ENCODE data around the gene GTF3C2. TPM values are rescaled to one million over a fixed set of nuclear protein-coding genes. Genes with fewer than 3 reads are reported as not detected.

The GTF3C2 gene
- total and polyA plus RNA-seq, 2 of the 13 experiments (the other 11 are each of a cell fraction or from before 2014, with no cell fraction given): 77.5 to 130 TPM

DNA sequence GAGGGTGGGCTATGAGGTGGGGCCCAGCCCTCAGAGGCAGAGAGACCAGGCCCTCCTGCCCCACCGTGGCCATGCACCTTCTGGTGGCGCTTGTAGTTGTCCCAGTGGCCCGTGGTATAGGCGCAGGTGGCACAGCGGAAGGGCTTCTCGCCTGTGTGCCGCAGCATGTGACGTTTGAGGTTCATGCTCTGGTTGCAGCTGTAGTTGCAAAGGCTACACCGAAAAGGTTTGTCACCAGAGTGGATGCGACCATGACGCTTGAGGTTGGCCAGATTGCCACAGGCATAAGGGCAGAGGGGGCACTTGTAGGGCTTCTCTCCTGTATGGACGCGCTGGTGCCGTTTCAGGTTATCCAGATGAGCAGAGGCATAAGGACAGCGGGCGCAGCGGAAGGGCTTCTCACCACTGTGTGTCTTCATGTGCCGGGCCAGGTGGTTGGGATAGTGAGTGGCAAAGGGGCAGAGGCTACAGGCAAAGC is 21.1 kb upstream of the GTF3C2 start (continued):
- TF ChIP-seq, protein P1, sequence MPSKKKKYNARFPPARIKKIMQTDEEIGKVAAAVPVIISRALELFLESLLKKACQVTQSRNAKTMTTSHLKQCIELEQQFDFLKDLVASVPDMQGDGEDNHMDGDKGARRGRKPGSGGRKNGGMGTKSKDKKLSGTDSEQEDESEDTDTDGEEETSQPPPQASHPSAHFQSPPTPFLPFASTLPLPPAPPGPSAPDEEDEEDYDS (CRISPR knock-in tag; IDR thresholded peaks at IDR 0.05): no peak
- TF ChIP-seq RNF2 (conservative IDR thresholded peaks at IDR 0.05; ENCODE audit: low read depth): no peak
- no peak for TF ChIP-seq IKZF4 (CRISPR knock-in tag; IDR thresholded peaks at IDR 0.05; ENCODE audit: borderline replicate concordance, low read depth, not compliant biosample characterization)
- TF ChIP-seq, protein P2, sequence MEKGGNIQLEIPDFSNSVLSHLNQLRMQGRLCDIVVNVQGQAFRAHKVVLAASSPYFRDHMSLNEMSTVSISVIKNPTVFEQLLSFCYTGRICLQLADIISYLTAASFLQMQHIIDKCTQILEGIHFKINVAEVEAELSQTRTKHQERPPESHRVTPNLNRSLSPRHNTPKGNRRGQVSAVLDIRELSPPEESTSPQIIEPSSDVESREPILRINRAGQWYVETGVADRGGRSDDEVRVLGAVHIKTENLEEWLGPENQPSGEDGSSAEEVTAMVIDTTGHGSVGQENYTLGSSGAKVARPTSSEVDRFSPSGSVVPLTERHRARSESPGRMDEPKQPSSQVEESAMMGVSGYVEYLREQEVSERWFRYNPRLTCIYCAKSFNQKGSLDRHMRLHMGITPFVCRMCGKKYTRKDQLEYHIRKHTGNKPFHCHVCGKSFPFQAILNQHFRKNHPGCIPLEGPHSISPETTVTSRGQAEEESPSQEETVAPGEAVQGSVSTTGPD (CRISPR knock-in tag; IDR thresholded peaks at IDR 0.05): no peak
- TF ChIP-seq ATF7-NPFF (CRISPR knock-in tag; IDR thresholded peaks at IDR 0.05; ENCODE audit: low read depth): no peak
- 0 out of 2 replicates have a peak, but pooled peaks have one; percentile 5 for TF ChIP-seq PHF8 (CRISPR knock-in tag; IDR thresholded peaks at IDR 0.05)
- TF ChIP-seq KDM6A (CRISPR knock-in tag; IDR thresholded peaks at IDR 0.05; ENCODE audit: low read depth): no peak
- TF ChIP-seq GFI1 (CRISPR knock-in tag; IDR thresholded peaks at IDR 0.05; ENCODE audit: borderline replicate concordance): no peak
- TF ChIP-seq, protein P3, sequence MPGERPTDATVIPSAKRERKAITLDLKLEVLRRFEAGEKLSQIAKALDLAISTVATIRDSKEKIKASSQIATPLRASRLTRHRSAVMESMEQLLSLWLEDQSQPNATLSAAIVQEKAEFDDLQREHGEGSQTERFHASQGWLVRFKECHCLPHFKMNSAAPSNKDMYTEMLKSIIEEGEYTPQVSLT (CRISPR knock-in tag; IDR thresholded peaks at IDR 0.05; ENCODE audit: borderline replicate concordance, low read depth): no peak
- no peak for TF ChIP-seq ZMYM2 (CRISPR knock-in tag; IDR thresholded peaks at IDR 0.05)
- no peak for TF ChIP-seq ZNF670 (CRISPR knock-in tag; IDR thresholded peaks at IDR 0.05; ENCODE audit: borderline replicate concordance)
- TF ChIP-seq STAT5B (CRISPR knock-in tag; IDR thresholded peaks at IDR 0.05): no peak
- TF ChIP-seq HOXD1 (CRISPR knock-in tag; IDR thresholded peaks at IDR 0.05): no peak
- TF ChIP-seq RELA (CRISPR knock-in tag; IDR thresholded peaks at IDR 0.05): no peak
- 0 out of 2 replicates have a peak, but pooled peaks have one; percentile 19 for TF ChIP-seq ZSCAN29 (CRISPR knock-in tag; conservative IDR thresholded peaks at IDR 0.05)
- 0 out of 2 replicates have a peak, but pooled peaks have one; percentile 42 for TF ChIP-seq ZNF343 (CRISPR knock-in tag; IDR thresholded peaks at IDR 0.05)
- no peak for TF ChIP-seq ZFP36 (IDR thresholded peaks at IDR 0.05; ENCODE audit: borderline replicate concordance, low read depth, low read length, partially characterized antibody)
- no peak for TF ChIP-seq ZNF567 (CRISPR knock-in tag; IDR thresholded peaks at IDR 0.05; ENCODE audit: borderline replicate concordance)
- no peak for TF ChIP-seq ZBTB8A (CRISPR knock-in tag; IDR thresholded peaks at IDR 0.05; ENCODE audit: borderline replicate concordance, low read depth)
- TF ChIP-seq, protein P4, sequence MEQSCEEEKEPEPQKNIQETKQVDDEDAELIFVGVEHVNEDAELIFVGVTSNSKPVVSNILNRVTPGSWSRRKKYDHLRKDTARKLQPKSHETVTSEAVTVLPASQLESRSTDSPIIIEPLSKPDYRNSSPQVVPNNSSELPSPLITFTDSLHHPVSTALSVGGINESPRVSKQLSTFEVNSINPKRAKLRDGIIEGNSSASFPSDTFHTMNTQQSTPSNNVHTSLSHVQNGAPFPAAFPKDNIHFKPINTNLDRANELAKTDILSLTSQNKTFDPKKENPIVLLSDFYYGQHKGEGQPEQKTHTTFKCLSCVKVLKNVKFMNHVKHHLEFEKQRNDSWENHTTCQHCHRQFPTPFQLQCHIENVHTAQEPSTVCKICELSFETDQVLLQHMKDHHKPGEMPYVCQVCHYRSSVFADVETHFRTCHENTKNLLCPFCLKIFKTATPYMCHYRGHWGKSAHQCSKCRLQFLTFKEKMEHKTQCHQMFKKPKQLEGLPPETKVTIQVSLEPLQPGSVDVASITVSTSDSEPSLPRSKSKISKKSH (CRISPR knock-in tag; IDR thresholded peaks at IDR 0.05; ENCODE audit: borderline replicate concordance): 0 out of 2 replicates have a peak, but pooled peaks have one; percentile 1
- TF ChIP-seq, protein P5, sequence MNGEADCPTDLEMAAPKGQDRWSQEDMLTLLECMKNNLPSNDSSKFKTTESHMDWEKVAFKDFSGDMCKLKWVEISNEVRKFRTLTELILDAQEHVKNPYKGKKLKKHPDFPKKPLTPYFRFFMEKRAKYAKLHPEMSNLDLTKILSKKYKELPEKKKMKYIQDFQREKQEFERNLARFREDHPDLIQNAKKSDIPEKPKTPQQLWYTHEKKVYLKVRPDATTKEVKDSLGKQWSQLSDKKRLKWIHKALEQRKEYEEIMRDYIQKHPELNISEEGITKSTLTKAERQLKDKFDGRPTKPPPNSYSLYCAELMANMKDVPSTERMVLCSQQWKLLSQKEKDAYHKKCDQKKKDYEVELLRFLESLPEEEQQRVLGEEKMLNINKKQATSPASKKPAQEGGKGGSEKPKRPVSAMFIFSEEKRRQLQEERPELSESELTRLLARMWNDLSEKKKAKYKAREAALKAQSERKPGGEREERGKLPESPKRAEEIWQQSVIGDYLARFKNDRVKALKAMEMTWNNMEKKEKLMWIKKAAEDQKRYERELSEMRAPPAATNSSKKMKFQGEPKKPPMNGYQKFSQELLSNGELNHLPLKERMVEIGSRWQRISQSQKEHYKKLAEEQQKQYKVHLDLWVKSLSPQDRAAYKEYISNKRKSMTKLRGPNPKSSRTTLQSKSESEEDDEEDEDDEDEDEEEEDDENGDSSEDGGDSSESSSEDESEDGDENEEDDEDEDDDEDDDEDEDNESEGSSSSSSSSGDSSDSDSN (CRISPR knock-in tag; IDR thresholded peaks at IDR 0.05): no peak
- TF ChIP-seq, protein P6, sequence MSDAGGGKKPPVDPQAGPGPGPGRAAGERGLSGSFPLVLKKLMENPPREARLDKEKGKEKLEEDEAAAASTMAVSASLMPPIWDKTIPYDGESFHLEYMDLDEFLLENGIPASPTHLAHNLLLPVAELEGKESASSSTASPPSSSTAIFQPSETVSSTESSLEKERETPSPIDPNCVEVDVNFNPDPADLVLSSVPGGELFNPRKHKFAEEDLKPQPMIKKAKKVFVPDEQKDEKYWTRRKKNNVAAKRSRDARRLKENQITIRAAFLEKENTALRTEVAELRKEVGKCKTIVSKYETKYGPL (CRISPR knock-in tag; IDR thresholded peaks at IDR 0.05): no peak
- no peak for TF ChIP-seq ZFP82 (CRISPR knock-in tag; IDR thresholded peaks at IDR 0.05; ENCODE audit: borderline replicate concordance)
